HG03432 (cell line): ENCODE data around the gene HIKESHI.
"Not testable (repeated sequence)": the region's sequence is repeated elsewhere in the genome, so short reads cannot be mapped to it uniquely, and the experiment has no call there.

Source experiments
- ATAC-seq: cut with Tn5 transposase; IDR thresholded peaks from one replicate; pipeline ENCODE4 v1.9.1; 2021; ENCODE audit warnings: mild to moderate bottlenecking, moderate library complexity; ENCODE audit not compliant: unreplicated experiment

The HIKESHI gene, protein sequence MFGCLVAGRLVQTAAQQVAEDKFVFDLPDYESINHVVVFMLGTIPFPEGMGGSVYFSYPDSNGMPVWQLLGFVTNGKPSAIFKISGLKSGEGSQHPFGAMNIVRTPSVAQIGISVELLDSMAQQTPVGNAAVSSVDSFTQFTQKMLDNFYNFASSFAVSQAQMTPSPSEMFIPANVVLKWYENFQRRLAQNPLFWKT

DNA sequence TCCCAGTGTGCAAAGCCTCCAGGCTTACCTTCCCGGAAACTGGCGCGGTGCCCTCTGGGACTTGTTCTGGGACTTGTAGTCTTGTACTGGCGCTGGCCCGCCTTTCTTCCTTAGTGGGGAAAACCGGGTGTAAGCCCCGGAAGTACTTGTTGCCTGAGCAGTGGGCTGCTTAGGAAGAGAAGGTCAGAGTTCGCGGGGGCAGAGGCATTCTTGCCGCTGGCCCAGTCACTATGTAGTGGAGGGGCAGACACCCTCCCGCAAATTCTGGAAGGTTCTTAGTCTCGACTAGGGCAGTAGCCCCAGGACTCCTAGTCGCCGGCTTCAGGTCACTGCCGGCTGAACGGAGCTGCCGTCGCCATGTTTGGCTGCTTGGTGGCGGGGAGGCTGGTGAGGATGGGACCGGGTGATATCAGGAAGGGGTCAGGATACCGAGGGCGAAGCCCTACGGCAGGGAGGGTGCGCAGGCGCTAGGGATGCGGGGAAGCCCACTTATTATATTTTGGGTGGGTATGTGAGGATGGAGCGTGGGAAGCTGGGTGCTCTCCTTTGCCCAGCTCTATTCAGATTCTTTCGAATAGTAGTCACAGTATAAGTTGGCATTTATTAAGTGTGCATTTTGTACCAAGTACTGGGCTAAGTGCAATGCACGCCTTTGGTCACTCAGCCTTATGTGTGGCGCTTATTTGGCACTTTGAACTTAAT is at the start of gene HIKESHI:
TSS of gene HIKESHI (plus strand) at position 149 of the 702 bp plus-strand sequence. CDS start at position 358, 209 bp downstream.
- peak; percentile 100 for ATAC-seq

DNA sequence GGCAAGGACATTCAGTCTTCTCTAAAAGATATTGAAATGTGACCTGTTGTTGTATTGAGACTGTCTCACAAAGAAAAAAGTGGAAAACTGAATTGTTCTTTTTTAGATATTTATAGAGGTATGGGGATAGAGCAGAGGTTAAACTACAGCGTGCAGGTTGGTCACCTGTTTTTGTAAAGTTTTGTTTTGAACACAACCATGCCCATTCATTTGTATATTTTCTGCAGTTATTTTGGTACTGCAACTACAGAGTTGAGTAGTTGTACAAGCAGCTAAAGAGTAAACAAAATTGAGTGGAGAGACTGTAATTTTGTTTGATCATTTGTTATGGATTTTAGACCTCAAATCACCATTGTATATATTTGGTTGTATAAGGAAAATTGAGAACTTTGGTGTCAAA is 46.1 kb upstream of the HIKESHI start:
- peak; percentile 86 for ATAC-seq

DNA sequence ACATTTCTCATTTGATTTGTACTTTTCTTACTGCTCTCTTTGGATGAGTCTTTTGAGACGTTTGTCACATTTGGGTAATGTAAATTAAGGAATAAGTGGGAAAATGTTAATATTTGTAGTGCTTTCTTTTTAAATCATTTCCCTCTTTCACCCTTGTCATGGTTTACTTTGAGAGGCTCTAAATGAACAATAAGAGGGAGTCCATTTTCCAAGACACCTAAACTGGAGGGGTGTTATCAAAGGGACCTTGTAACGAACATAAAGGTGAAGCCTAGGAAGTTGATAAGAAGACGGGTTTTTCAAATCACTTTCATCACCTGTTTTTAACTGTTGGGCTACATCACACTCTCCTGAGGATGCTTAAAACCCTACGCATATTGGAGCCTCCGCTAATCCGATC is 45.4 kb upstream of the HIKESHI start:
- no peak for ATAC-seq

DNA sequence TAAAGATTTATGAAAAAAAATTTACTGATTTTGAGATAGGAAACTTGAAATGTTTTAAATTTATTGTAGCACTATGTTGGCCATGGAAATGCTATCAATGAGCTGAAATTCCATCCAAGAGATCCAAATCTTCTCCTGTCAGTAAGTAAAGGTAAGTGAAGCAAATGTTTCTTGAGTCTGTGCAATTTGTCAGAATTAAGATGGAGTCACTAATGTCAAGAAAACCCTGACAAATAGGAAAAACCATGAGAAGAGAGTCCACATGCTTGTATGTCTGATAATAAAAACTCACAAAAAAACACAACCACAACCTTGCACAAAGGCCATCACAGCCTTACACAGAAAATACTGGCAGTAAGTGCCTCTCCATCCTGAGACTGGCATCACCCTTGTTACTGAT is 44.6 kb upstream of the HIKESHI start:
- no peak for ATAC-seq

DNA sequence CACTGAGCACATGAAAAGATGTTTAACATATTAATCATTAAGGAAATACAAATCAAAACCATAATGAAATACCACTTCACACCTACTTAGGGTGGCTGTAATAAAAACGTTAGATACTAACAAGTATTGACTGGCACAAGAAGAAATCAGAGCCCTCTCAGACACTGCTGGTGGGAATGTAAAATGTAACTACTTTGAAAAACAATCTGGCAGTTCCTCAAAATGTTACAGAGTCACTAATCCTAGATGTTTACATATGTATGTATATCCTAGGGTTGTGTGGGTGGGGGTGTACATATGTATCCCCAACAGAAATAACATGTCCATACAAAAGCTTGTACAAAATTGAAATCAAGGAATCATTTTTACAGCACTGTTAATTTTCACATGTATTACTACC is 42.3 kb upstream of the HIKESHI start:
- ATAC-seq, result no peak

DNA sequence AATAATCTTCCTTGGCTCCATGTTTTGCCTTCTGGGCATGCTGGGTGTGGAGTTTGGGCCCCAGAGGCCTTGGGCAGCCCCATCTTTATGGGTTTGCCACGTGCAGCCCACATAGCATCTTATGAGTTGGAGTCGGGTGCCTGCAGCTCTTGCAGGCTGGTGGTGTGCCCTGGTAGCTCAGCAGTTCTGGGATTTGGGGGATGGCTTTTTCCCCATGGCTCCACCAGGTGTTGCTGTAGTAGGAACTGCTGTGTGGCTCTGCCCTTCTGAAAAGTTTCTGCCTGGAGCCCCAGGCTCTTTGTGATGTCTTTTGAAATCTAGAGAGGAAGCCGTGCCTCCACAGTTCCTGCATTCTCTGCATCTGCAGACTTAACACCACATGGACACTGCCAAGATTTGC is 40.7 kb upstream of the HIKESHI start:
- ATAC-seq, result no peak

DNA sequence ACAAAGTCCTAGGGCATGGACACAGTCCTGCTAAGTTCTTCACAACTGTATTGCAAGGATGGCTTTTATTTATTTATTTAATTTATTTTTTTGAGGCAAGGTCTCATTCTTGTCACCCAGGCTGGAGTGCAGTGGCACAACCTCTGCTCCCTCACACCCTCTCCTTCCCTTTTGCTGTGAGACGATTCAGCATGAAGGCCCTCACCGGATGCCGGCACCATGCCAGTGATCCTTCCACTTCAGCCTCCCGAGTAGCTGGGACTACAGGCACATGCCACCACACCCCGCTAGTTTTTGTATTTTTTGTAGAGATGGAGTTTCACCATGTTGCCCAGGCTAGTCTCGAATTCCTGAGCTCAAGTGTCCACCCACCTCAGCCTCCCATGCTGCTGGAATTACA is 39.7 kb upstream of the HIKESHI start:
- no peak for ATAC-seq

DNA sequence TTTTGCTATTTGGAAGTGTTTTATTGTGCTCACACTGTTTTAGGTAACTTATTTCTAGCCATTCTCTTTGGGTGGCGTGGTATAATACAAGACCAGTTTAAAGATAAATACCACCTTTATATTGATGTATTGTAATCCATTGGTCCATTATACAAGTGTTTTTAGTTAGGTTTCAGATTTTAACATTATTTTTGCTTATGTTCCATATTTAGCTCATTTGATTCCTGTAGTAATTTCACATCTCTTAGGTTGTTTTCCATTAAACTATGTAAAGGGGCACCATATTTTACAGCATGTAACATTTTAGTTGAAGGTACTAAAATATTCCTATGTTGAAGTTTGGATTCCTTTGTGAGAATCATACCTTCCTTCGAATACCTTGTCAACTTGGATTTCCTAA is 37.4 kb upstream of the HIKESHI start:
- ATAC-seq, result no peak

DNA sequence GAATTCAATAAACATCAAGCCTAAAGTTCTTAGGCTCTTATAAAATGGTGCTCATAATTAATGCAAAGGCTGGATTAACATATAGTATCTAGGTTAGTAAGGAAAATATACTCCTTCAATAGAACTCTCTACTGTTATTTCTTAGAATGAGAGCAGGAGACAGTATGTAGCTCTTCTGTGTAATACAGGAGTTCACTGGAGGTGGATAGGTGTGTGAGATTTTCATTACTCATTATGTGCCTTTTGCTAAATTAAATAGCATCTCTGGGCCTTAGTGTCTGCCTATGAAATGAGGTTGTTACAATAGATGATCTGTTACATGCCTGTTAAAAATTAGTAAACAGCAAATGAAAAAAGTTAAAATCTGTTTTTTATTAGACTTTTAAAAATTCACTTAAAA is 36.8 kb upstream of the HIKESHI start:
- no peak for ATAC-seq

DNA sequence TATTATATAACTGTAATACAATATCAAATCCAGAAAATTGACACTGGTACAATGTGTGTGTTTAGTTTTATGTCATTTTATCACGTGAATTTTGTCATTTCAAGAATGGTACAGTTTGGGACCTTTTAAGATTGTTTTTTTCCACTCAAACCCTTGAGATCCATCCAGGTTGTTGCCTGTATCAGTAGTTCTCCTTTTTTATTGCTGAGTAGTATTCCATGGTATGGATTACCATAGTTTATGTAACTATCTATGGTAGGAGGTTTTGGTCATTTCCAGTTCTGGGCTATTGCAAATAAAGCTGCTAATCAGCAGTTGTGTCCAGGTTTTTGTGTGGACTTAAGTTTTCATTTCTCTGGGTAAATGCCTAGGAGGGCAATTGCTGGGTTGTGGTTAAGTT is 32.4 kb upstream of the HIKESHI start:
- no peak for ATAC-seq

DNA sequence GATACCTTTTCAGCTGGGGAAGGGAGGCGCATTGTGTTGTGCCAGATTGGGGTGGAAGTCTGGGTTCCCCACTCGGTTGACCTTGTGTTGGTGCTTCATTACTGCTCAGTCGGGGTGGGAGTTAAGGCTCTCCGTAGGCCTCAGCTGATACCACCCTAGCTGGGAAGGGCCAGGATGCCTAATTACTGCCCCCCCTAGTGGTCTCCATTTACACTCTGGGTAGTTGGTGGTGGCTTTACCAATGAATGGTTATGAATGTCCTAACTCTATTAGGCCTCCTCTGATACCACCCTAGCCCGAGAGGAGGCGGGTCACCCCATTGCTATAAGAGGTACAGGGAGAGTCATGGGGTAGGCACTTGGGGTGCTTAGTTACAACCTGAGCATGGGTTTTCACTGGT is 27.5 kb upstream of the HIKESHI start:
- no peak for ATAC-seq

DNA sequence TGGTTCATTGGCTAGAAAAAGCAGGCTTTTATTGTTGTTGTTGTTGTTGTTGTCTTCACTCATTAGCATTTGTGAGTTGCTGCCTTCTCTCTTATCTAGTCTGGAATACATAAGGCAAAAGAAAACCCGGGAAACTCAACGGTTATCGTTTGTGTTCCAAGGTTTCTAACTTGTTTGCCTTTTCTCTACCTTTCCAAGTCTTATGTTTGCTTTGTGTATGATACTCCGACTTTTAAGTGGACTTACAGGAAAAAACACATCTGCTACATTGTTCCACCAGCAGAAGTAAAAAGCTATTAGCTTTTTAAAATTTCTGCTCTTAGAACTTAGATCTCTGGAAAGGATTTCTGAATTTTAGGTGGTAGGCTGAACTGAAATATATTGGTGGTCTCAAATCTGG is 27.0 kb upstream of the HIKESHI start:
- ATAC-seq, result no peak

DNA sequence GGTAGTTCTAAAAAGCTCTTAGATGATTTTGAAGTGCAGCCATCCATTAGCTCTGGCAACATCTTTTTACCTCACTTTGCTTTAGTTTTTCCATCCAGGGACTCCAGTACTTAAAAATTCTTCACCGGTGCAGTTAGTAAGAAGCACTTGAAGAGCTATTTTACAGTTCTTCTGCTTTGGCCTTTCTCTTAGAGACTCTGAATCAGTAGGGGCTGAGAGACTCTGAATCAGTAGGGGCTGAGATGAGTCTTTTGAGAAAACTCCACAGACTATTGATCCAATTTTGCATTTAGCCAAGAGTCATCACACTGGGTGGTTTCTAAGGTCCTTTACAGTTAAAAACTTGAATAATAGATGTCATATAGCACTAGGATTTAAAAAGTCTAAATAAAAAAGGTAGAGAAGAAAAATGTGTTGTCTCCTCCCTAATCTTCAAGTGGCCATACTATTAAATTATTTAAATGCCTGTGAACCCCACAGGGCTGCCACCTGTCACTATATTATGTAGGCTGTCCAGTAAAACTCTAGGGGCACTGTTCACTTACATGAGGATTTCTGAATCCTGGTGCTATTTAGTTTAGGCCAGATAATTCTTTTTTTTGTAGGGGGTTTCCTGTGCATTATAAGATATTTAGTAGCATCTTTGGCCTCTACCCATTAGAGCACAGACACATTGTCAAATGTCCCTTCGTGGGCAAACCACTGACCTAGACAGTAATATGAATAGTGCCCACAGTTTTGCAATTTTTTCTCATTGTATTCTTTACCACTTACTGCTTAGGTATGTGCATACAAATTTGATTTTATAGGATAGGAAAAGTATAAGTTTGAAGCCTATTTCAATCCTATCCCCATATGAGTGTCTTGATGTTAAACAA is 26.3 kb upstream of the HIKESHI start:
- ATAC-seq, result no peak

DNA sequence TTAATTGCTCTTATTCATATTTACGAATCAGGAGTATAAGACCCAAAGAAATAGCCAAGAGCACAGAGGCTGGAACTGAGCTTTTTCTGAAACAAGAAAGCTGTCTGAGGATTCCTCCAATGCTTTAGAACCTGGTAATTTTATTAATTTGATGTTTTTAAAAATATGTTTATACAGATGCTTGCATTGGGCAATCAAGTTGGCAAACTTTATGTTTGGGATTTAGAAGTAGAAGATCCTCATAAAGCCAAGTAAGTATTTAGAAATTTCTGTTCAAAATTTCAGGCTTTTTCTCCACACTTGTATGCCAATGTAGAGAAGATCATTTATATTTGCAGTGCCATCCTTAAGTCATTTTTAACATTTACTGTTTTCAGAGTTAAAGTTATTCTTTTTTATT is 24.3 kb upstream of the HIKESHI start:
- ATAC-seq, result no peak

DNA sequence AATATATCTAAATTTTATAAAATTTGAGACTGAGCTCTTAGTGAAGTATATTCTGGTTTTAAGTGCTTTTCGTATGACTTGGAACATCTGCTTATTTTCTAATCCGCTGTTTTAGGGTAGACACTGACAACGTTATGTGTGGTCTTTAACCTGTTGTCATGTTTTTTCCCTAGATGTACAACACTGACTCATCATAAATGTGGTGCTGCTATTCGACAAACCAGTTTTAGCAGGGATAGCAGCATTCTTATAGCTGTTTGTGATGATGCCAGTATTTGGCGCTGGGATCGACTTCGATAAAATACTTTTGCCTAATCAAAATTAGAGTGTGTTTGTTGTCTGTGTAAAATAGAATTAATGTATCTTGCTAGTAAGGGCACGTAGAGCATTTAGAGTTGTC is 23.8 kb upstream of the HIKESHI start:
- ATAC-seq, result no peak

DNA sequence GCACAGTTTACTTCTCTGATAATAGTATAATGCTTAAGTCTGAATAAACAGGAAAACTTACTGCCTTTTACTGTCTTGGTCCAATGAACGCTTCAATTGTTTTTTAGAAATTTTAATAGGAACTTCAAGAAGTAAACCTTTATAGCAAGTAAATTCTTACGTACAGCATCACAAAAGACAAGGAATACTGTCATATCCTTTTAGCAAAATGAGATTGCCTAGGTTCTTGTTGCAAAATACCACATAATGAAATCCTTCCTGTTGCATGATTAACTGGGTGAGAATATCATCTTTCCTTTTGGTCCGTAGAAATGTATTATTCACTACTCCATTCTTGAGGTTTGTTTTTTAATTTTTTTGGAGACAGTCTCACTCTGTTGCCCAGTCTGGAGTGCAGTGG is 22.3 kb upstream of the HIKESHI start:
- ATAC-seq, result no peak

DNA sequence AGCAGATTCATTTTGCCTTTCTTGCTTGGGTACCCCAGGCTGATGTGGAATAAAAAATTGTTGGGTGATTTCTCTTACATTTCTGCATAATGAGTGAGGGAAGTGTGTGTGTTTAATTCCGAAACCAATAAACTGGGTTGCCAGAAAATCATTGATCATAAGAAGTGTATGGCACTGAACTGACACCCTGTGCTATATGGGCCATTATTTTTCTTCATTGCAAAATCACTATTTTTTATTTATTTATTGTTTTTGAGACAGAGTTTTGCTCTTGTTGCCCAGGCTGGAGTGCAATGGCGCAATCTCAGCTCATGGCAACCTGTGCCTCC is 14.6 kb upstream of the HIKESHI start:
- no peak for ATAC-seq

DNA sequence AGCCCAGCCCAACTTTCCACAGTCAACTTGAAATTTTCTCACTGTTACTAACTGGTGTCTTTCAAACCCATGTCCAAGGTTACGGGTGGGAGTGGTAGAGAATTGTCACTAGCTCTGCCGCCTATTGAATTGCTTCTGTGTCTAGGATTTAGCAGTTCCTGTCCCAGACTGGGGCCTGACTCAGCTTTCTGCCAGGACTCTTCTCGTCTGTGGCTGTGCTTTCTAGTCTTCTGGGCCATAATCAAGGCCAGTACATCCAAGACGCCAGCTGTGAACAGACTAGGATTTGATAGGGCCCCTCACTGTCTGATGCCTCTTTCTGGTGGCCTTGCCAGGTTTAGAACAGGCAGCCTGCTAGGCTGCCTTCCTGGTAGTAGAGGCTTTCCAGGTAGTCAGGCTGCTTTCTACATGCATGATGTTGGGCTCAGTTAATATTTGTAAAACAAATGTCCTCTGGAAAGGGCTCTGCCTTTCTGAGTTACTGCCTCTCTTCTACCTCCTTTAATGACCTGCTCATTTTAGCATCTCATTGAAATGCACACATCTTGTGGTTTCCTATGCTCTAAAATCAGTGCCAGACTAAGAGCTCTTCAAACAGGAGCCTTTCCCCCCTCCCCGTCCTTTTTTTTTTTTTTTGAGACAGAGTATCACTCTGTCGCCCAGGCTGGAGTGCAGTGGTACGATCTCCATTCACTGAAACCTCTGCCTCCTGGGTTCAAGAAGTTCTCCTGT is 13.1 kb upstream of the HIKESHI start:
- no peak for ATAC-seq

DNA sequence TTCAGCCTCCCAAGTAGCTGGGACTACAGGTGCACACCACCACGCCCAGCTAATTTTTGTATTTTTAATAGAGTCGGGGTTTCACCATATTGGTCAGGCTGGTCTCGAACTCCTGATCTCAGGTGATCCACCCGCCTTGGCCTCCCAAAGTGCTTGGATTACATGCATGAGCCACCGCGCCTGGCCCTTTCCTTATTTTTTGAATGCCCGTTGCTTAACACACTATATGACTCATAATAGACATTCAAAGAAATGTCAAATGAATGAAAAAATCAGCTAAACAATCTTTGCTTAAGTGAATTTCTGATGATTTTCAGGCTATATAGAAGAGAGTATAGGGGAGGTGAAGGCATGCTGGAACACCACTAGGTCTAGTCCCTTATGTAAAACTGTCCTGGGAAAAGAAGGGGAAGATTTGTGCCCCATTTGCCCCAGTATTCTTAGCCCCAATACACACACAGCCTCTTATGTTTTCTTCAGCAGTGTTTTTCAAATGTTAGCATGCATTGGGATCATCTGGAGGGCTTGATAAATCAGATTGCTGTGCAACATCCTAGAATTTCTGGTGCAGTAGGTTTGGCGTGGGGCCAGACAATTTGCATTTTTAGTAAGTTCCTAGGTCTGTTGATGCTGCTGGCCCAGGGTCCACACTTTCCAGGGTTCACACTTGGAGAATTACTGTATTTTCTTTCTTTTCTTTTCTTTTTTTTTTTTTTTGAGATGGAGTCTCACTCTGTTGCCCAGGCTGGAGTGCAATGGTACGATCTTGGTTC is 12.3 kb upstream of the HIKESHI start:
- ATAC-seq, result not testable (repeated sequence)

DNA sequence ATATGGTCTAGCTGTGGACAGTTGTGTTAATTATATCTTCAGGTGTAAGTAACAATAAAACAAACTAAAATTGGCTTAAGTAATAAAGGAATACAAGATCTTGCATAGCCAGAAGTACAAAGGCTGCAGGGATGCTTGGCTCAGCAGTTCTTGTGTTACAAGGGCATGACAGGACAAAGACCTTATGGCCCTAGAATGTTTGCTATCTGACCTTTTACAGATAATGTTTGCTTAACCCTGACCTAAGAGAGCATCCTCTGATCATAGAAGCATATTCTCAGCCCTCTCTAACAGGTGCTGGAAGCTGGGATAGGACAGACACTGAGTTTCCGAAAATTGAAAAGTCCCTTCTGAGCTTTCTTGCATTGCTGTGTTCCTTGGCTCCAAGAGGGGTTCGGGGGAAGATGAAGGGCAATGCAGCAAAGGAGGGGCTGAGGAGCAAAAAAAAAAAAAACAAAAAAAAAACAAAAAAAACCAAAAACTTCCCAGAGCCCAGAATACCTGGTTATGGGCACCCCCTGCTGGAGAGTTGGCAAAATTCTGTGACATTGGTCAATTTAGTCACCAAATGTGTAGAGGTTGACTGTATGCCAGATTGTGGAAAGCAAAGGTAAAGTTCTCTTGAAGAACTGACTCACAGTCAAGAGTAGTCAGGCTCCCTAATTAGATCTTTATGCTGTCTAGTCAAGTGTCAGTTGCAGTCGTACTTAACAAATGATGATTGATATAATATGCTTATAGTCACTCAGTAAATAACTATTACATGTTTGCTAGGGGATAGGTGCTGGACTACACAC is 10.4 kb upstream of the HIKESHI start:
- ATAC-seq, result peak; percentile 25
